HG02610 (cell line): ENCODE data around the gene USP35.
"Not testable (repeated sequence)": the region's sequence is repeated elsewhere in the genome, so short reads cannot be mapped to it uniquely, and the experiment has no call there.

Experiments
- ATAC-seq: cut with Tn5 transposase; IDR thresholded peaks from one replicate; pipeline ENCODE4 v1.9.1; 2021; ENCODE audit warnings: mild to moderate bottlenecking, moderate library complexity; ENCODE audit not compliant: unreplicated experiment

USP35 gene

GRCh38 chr11:78213526-78214330 lies 25.0 kb downstream of the USP35 start:
- no peak for ATAC-seq

GRCh38 chr11:78214331-78215194 lies 25.8 kb downstream of the USP35 start:
- ATAC-seq: no peak

DNA sequence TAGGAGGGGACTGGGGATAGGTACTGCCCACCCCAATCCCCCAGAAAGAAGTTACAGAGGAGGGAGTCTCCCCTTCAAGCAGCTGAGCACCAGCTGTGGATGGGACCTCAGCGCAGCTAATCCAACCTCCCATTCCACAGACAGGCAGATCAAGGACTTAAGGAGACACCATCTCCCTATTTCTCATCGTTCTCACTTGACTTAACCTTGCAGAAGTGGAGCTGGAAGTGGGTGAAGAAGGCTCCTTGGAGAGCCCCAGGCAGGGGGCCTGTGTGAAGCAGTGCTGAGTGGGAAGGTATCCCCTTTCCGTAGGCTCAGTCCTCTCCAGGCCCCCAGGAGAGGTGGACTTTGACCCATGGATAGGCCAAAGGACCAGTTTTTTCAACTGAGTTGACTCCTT lies 27.3 kb downstream of the USP35 start:
- ATAC-seq: no peak

GRCh38 chr11:78216571-78217287 lies 28.0 kb downstream of the USP35 start:
- ATAC-seq: no peak

DNA sequence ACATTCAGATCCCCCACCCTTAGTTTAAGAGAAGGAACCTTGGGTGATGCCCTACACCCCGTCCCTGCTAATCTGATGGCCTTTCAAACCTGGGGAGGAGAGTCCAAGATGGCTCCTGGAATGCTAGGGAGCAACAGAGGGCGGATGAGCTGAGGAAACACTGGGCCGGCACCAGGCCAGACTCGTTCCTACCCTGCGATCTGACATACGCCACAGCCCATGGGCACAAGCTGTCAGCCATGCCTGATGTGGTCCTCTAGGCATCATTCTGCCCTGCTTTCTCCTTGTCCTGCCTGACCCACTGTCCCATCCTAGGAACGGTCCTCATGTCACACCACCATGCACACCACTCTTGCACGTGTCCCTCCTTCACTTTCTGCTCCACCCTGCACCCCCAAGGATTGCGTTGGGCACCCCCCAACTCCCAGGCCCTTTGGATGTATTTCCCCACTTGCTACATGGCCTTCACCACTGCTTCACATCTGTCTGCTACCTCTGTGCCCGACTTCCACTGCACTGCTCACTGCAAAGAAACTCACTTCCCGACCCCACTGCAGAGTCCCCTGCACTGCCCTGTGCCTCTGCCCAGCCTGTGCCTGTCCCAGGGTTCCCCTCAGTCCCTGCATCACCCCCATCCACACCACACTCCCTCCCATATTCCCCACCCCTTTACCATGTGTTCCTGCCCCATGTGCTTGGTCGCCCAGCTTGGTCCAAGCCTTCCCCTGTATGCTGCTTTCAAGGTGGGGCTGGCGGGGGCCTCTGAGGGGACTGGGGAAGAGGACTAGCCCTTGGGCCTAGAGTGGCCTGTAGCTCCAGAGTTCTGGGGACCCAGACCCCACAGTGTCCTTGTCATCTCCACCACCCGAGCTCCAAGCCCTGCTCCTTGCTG lies 29.2 kb downstream of the USP35 start:
- no peak for ATAC-seq

GRCh38 chr11:78218707-78219492 lies 30.2 kb downstream of the USP35 start:
- no peak for ATAC-seq

DNA sequence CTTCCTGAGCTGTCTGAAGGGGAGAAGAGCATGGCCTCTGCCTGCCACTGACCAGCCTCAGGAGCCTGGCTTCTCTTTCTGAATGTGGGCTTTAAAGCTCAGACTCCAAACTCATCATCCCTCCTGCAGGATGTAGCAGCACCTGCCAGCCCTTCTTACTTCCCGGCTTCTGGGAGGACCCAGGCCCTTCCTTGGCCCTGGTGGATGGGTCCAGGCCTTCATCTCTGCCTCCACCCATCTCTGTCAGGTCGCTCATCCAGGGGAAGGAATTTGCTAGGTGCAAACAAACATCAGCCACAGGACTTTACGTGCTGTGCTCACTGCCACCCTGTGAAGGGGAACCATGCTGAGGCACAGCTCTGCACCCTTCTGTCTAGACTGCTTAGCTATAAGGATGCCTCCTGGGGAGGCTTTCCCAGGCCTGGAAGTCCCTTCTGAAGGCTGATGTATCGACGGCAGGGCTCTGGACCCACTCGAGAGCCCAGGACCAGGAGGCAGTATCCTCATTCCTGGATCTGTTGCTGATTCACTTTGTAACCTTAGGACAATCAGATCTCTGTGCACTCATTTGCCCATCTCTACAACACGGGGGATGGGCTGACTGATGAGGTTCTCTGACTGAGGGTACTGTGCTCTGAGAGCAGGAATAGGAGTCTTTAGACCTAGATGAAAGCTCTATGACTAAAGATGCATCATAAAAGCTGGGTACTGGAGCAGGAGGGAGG lies 30.9 kb downstream of the USP35 start:
- no peak for ATAC-seq

DNA sequence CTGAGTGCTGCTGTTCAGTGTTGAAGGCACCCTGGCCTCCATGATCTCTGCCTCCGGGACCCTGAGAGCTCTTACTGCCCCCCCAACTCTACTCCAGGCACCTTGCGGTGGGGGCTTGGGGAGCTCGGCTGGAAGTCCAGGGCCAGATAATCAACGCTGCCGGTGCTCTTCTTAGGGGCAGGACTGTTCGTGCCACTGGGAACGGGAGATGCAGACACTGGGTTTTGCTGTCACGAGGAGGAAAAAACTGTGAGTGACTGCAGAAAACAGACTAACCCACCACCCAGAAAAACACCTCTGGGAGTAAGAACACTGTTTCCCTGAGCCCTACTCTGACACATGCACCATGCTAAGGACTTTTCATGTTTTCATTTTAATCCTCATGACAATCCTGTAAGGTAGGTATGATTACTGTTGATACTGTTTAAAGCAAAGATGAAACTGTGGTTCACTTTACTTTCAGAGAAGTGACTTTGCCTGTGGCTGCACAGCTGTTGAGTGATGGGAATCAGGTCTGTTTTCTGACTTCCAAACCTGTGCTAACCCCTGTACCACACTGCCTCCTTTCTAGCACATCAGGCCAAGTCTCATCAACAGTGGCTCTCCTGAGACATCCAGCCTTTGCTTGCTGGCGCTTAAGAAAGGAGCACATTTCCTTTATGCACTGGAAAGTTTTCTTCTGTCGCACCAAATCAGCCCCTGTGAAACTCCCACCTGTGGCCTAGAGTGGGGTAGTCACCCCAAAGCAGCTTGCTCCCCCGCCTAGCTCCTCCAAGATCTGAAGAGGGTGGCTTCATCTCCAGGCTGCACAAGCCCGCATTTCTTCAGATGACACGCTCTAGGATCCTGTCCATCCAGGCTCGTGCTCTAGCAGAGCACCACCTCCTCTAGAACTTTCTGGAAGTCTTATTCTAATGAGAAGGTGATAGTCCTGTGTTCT lies 31.8 kb downstream of the USP35 start:
- no peak for ATAC-seq

- no peak for ATAC-seq
These were observed 32.9 kb downstream of the USP35 start for GRCh38 chr11:78221396-78222315.

DNA sequence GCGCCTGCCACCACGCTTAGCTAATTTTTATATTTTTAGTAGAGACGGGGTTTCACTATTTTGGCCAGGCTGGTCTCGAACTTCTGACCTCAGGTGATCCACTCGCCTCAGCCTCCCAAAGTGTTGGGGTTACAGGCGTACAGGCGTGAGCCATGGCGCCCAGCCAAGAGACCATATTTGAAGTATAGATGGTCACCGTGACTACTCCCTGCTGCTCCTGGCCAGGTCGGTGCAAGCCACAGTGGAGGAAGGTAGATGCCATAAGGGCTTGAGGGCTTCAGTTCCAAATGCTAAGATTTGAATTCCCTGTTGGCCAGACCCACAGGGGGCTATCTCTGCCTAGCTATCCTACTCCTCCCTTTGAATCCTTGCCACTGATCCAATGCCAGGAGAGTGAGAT lies 34.0 kb downstream of the USP35 start:
- not testable (repeated sequence) for ATAC-seq

- ATAC-seq: peak; percentile 67
These were observed 34.7 kb downstream of the USP35 start for GRCh38 chr11:78223320-78223954.

DNA sequence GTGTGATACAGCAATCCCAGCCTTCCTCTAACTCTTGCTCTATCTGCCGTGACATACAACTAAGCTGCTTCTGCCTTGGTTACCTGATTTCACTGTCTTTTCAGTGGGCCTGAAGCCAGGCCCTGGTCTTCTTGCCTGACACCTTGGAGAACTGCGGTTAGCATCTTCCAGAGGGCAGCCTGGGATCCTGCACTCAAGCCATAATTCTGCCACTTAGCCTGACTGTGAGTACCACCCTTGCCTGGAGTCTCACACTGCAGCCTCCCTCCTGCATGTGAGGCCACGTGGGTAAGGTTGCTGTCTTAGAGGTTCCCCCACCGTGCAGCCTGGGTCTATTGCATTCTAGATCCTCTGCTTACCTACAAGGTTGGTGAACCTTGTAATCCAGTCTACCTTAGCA lies 35.8 kb downstream of the USP35 start:
- no peak for ATAC-seq

GRCh38 chr11:78224906-78225420 lies 36.2 kb downstream of the USP35 start:
- no peak for ATAC-seq

- ATAC-seq: peak; percentile 32
These were observed 38.3 kb downstream of the USP35 start for GRCh38 chr11:78226684-78227680.

DNA sequence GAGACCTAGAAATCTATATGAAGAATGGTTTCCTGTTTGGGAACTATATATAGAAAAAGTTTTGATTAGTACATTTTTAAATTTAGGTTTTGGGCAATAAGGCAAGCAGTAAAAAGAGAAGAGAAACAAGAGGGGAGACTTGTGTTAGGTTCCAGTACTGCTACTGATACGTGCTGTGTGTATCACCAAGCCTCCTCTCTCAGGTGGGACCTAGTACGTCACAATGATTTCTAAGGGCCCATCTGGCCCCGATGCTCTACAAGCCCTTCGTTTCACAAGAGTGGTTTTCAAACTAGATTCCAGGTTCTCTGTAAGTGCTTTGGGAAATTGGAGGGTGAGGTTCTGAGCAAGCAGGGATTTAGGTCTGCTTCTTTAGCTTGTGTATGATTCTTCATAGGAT lies 39.2 kb downstream of the USP35 start:
- ATAC-seq: no peak
